Activated CD8-positive, alpha-beta memory T cell treated with anti-CD3 and anti-CD28 coated beads, Interleukin-2, amount 50 U/mL, for 1 hour (primary cell): ENCODE measurements around the gene ANKS3.

Experiments
- DNase-seq: peaks from one replicate; pipeline ENCODE4 v3.0.0-alpha.2; 2020; ENCODE audit errors: extremely low read depth

Gene ANKS3

GRCh38 chr16:4684763-4685162, 49.3 kb downstream of the ANKS3 start:
- DNase-seq, result no peak

GRCh38 chr16:4684058-4684715, 49.9 kb downstream of the ANKS3 start:
- no peak for DNase-seq

- DNase-seq, result no peak
Measured at GRCh38 chr16:4683255-4684057, 50.6 kb downstream of the ANKS3 start.

- no peak for DNase-seq
Measured at GRCh38 chr16:4682616-4683254, 51.3 kb downstream of the ANKS3 start.

- no peak for DNase-seq
Measured at GRCh38 chr16:4682084-4682591, 51.9 kb downstream of the ANKS3 start.

GRCh38 chr16:4681471-4682083, 52.5 kb downstream of the ANKS3 start:
- DNase-seq, result no peak

GRCh38 chr16:4680673-4681470, 53.2 kb downstream of the ANKS3 start:
- DNase-seq, result no peak

- no peak for DNase-seq
Measured at GRCh38 chr16:4679850-4680636, 54.0 kb downstream of the ANKS3 start.

GRCh38 chr16:4679156-4679849, 54.8 kb downstream of the ANKS3 start:
- no peak for DNase-seq

- no peak for DNase-seq
Measured at GRCh38 chr16:4678596-4678995, 55.5 kb downstream of the ANKS3 start.

GRCh38 chr16:4677994-4678393, 56.1 kb downstream of the ANKS3 start:
- DNase-seq, result no peak

- no peak for DNase-seq
Measured at GRCh38 chr16:4677390-4677789, 56.7 kb downstream of the ANKS3 start.

GRCh38 chr16:4676831-4677230, 57.2 kb downstream of the ANKS3 start:
- no peak for DNase-seq

- peak; percentile 59 for DNase-seq
Measured at GRCh38 chr16:4675864-4676786, 57.9 kb downstream of the ANKS3 start.

GRCh38 chr16:4674926-4675530, 59.0 kb downstream of the ANKS3 start:
- no peak for DNase-seq

GRCh38 chr16:4673387-4674046, 60.6 kb downstream of the ANKS3 start:
- no peak for DNase-seq

- no peak for DNase-seq
Measured at GRCh38 chr16:4668313-4668960, 65.6 kb downstream of the ANKS3 start.
